HEK293 (cell line): ENCODE measurements around the gene MAP3K13.
A peak's percentile ranks its signal among the peaks of the same experiment; 100 is the strongest.

Experiments
- CTCF ChIA-PET: fragments of 350-600 bp; formaldehyde crosslinking; extraction: SDS; loops from one replicate; lab custom pipeline; 2021; ENCODE audit warnings: antibody characterized with exemption; lab: Yijun Ruan, JAX
- POLR2A ChIA-PET: fragments of 300-600 bp; formaldehyde crosslinking; extraction: SDS; loops from one replicate; lab custom pipeline; 2020; ENCODE audit warnings: antibody characterized with exemption, inconsistent platforms; lab: Yijun Ruan, JAX
- H3K27ac ChIP-seq: fragments of 200-500 bp; sonication (Bioruptor generic); 2 replicates; pipeline ENCODE4 v1.5.1; 2014; ENCODE audit warnings: low read depth, low read length, control low read depth, inconsistent platforms; ENCODE audit errors: extremely low read depth
- H3K36me3 ChIP-seq, 2 experiments: fragments of 200-500 bp in 1 of 2; sonication (Bioruptor generic) in 1 of 2; 1 replicate in 1 of 2; 2 replicates in 1 of 2; pipeline ENCODE4 v1.5.1; 2014 to 2017; ENCODE audit warnings: inconsistent platforms in 2 of 2, low read length in 2 of 2; ENCODE audit not compliant: control insufficient read depth in 2 of 2, insufficient read depth in 1 of 2
- H3K4me1 ChIP-seq: fragments of 200-500 bp; sonication (Bioruptor generic); 2 replicates; pipeline ENCODE4 v1.5.1; 2014; ENCODE audit warnings: mild to moderate bottlenecking, low read length, inconsistent platforms; ENCODE audit not compliant: control insufficient read depth, insufficient read depth
- H3K4me3 ChIP-seq: 2 replicates; pipeline ENCODE4 v1.5.1; 2011; ENCODE audit warnings: low read depth, mild to moderate bottlenecking, control low read depth, low read length, moderate library complexity
- H3K9me3 ChIP-seq: fragments of 200-500 bp; sonication (Bioruptor generic); 2 replicates; pipeline ENCODE4 v1.5.1; 2014; ENCODE audit warnings: low read depth, low read length, inconsistent platforms; ENCODE audit not compliant: control insufficient read depth, insufficient read depth
- GLI2 ChIP-seq: fragments of 450-650 bp; formaldehyde crosslinking; IDR thresholded peaks from 2 replicates; pipeline ENCODE4; 2017; ENCODE audit warnings: missing biosample characterization, missing genetic modification characterization, low read depth, borderline replicate concordance
- PRDM1 ChIP-seq: fragments of 450-650 bp; formaldehyde crosslinking; IDR thresholded peaks from 2 replicates; pipeline ENCODE4; 2016; ENCODE audit warnings: missing biosample characterization, missing genetic modification characterization
- SP7 ChIP-seq: fragments of 450-650 bp; formaldehyde crosslinking; IDR thresholded peaks from 2 replicates; pipeline ENCODE4 v1.5.1; 2016; ENCODE audit warnings: missing biosample characterization, missing genetic modification characterization
- WT1 ChIP-seq: fragments of 450-650 bp; formaldehyde crosslinking; IDR thresholded peaks from 2 replicates; pipeline ENCODE4 v1.5.1; 2016; ENCODE audit warnings: missing biosample characterization, missing genetic modification characterization
- ZBTB8A ChIP-seq: fragments of 450-650 bp; formaldehyde crosslinking; IDR thresholded peaks from 2 replicates; pipeline ENCODE4 v1.5.1; 2016; ENCODE audit warnings: missing biosample characterization, missing genetic modification characterization
- ZFP37 ChIP-seq: fragments of 450-650 bp; formaldehyde crosslinking; IDR thresholded peaks from 2 replicates; pipeline ENCODE4 v1.5.1; 2016; ENCODE audit warnings: missing biosample characterization, missing genetic modification characterization
- ZNF138 ChIP-seq: fragments of 450-650 bp; formaldehyde crosslinking; IDR thresholded peaks from 2 replicates; pipeline ENCODE4 v1.5.1; 2016; ENCODE audit warnings: missing biosample characterization, missing genetic modification characterization, borderline replicate concordance
- ZNF16 ChIP-seq: fragments of 450-650 bp; formaldehyde crosslinking; IDR thresholded peaks from 2 replicates; pipeline ENCODE4 v1.5.1; 2016; ENCODE audit warnings: low read depth, missing biosample characterization, missing genetic modification characterization
- ZNF221 ChIP-seq: fragments of 450-650 bp; formaldehyde crosslinking; IDR thresholded peaks from 2 replicates; pipeline ENCODE4 v1.5.1; 2017; ENCODE audit warnings: missing biosample characterization, missing genetic modification characterization, borderline replicate concordance
- ZNF274 ChIP-seq, 2 experiments: fragments of 200-500 bp in 1 of 2; fragments of 450-650 bp in 1 of 2; sonication (Bioruptor generic) in 1 of 2; formaldehyde crosslinking in 1 of 2; IDR thresholded peaks; 2 replicates each; pipeline versions ENCODE4 v1.5.1 to v1.6.1; 2014 to 2016; ENCODE audit warnings: borderline replicate concordance in 1 of 2, inconsistent platforms in 1 of 2, low read length in 1 of 2, missing biosample characterization in 1 of 2, missing genetic modification characterization in 1 of 2
- ZNF335 ChIP-seq: fragments of 450-650 bp; formaldehyde crosslinking; conservative IDR thresholded peaks from 2 replicates; pipeline ENCODE4 v1.5.1; 2016; ENCODE audit warnings: missing biosample characterization, missing genetic modification characterization
- ZNF341 ChIP-seq: fragments of 450-650 bp; formaldehyde crosslinking; IDR thresholded peaks from 2 replicates; pipeline ENCODE4; 2016; ENCODE audit warnings: low read depth, missing biosample characterization, missing genetic modification characterization
- ZNF366 ChIP-seq: fragments of 450-650 bp; formaldehyde crosslinking; conservative IDR thresholded peaks from 2 replicates; pipeline ENCODE4 v1.5.1; 2016; ENCODE audit warnings: missing biosample characterization, missing genetic modification characterization
- ZNF404 ChIP-seq: fragments of 450-650 bp; formaldehyde crosslinking; IDR thresholded peaks from 2 replicates; pipeline ENCODE4 v1.5.1; 2017; ENCODE audit warnings: missing biosample characterization, missing genetic modification characterization
- ZNF549 ChIP-seq: fragments of 450-650 bp; IDR thresholded peaks from 2 replicates; pipeline ENCODE4 v1.5.1; 2018; ENCODE audit warnings: missing biosample characterization, missing genetic modification characterization, mild to moderate bottlenecking, inconsistent platforms, moderate library complexity
- ZNF571 ChIP-seq: fragments of 450-650 bp; formaldehyde crosslinking; IDR thresholded peaks from 2 replicates; pipeline ENCODE4 v1.5.0; 2017; ENCODE audit warnings: missing biosample characterization, missing genetic modification characterization
- ZNF600 ChIP-seq: fragments of 450-650 bp; formaldehyde crosslinking; IDR thresholded peaks from 2 replicates; pipeline ENCODE4 v1.5.1; 2016; ENCODE audit warnings: missing biosample characterization, missing genetic modification characterization
- ZNF629 ChIP-seq: fragments of 450-650 bp; formaldehyde crosslinking; IDR thresholded peaks from 2 replicates; pipeline ENCODE4 v1.5.1; 2017; ENCODE audit warnings: missing biosample characterization, missing genetic modification characterization
- ZNF654 ChIP-seq: fragments of 450-650 bp; formaldehyde crosslinking; IDR thresholded peaks from 2 replicates; pipeline ENCODE4 v1.5.1; 2016; ENCODE audit warnings: low read depth, missing biosample characterization, missing genetic modification characterization
- ZNF837 ChIP-seq: fragments of 450-650 bp; formaldehyde crosslinking; IDR thresholded peaks from 2 replicates; pipeline ENCODE4 v1.5.1; 2016; ENCODE audit warnings: missing biosample characterization, missing genetic modification characterization
- ZNF843 ChIP-seq: fragments of 450-650 bp; formaldehyde crosslinking; IDR thresholded peaks from 2 replicates; pipeline ENCODE4 v1.5.1; 2016; ENCODE audit warnings: missing biosample characterization, missing genetic modification characterization
- ZSCAN30 ChIP-seq: fragments of 450-650 bp; IDR thresholded peaks from 2 replicates; pipeline ENCODE4 v1.5.1; 2018; ENCODE audit warnings: missing biosample characterization, mild to moderate bottlenecking, missing genetic modification characterization, moderate library complexity
- TF ChIP-seq, protein P1 (sequence below): fragments of 450-650 bp; formaldehyde crosslinking; IDR thresholded peaks from 2 replicates; pipeline ENCODE4 v1.5.1; 2016; ENCODE audit warnings: missing biosample characterization, missing genetic modification characterization, low read depth
- TF ChIP-seq, protein P2 (sequence below): fragments of 450-650 bp; formaldehyde crosslinking; IDR thresholded peaks from 2 replicates; pipeline ENCODE4 v1.5.1; 2016; ENCODE audit warnings: missing biosample characterization, missing genetic modification characterization
- TF ChIP-seq, protein P3 (sequence below): fragments of 450-650 bp; formaldehyde crosslinking; IDR thresholded peaks from 2 replicates; pipeline ENCODE4 v1.5.1; 2017; ENCODE audit warnings: missing biosample characterization, missing genetic modification characterization

The MAP3K13 gene

DNA sequence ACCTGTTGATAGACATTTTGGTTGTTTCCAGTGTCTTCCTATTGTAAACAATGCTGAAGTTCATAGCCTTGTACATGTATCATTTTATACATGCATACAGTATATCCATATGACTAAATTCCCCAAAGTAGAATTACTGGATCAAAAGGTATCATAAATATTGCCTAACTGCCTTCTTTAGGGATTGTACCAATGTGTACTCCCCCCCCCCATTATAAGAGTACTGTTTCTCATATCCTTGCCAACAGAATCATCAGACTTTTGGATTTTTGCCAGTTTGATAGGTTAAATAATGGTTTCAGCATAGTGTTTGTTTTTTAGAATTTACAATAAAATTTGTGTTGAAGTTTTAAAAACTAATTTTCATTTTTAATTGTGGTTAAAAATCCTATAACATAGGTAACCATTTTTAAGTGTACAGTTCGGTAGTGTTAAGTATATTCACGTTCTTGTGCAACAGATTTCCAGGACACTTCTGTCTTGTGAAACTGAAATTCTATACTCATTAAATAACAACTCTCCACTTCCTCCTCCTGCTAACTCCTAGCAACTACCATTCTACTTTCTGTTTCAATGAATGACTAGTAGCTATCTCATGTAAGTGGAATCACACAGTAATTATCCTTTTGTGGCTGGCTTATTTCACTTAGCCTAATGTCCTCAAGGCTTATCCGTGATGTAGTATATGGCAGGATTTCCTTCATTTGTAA lies 30.8 kb upstream of the MAP3K13 start (continued):
- TF ChIP-seq, protein P1, sequence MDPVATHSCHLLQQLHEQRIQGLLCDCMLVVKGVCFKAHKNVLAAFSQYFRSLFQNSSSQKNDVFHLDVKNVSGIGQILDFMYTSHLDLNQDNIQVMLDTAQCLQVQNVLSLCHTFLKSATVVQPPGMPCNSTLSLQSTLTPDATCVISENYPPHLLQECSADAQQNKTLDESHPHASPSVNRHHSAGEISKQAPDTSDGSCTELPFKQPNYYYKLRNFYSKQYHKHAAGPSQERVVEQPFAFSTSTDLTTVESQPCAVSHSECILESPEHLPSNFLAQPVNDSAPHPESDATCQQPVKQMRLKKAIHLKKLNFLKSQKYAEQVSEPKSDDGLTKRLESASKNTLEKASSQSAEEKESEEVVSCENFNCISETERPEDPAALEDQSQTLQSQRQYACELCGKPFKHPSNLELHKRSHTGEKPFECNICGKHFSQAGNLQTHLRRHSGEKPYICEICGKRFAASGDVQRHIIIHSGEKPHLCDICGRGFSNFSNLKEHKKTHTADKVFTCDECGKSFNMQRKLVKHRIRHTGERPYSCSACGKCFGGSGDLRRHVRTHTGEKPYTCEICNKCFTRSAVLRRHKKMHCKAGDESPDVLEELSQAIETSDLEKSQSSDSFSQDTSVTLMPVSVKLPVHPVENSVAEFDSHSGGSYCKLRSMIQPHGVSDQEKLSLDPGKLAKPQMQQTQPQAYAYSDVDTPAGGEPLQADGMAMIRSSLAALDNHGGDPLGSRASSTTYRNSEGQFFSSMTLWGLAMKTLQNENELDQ (tag by site-specific recombination) = no peak
- TF ChIP-seq WT1 (peak; percentile 26), ZNF629 (tag by site-specific recombination) (no peak; the same call in 1 of the 2 replicates), ZNF335 (tag by site-specific recombination) (peak; percentile 13; the same call in 1 of the 2 replicates), GLI2 (tag by site-specific recombination) (no peak), ZNF654 (tag by site-specific recombination) (no peak), ZSCAN30 (tag by site-specific recombination) (0 out of 2 replicates have a peak, but pooled peaks have one; percentile 17), ZNF600 (no peak), SP7 (peak; percentile 92), ZNF549 (tag by site-specific recombination) (no peak)

DNA sequence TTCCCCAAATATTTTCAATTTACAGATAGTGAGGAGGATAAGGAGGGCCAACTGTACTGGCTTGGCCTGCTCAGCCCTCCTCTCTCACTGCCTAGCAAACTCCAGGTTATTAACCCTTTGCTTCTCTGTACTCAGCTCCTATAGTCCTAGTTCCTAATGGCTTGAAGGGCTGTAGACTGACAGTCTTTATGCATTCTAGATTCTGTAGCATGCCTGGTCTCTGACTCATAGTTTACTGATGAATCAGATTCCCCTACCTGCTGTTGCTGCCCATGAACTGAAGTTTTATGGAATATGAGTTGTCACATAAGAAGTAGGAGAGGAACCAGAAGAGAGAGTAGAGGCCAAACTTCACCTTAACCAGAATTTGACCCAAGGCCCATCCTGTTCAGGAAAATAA lies 27.1 kb upstream of the MAP3K13 start:
- no peaks in the 10 kb centered on the region for H3K4me1 ChIP-seq

More for the DNA sequence above, 27.1 kb upstream of the MAP3K13 start:
- Histone ChIP-seq H3K27ac (no peak overlapping the region), H3K36me3 (no peaks in the 10 kb centered on the region), H3K4me3 (no peak overlapping the region), H3K9me3 (no peaks in the 10 kb centered on the region)
- ChIA-PET POLR2A (no interaction called here), CTCF (no interaction called here)
- TF ChIP-seq ZNF138 (tag by site-specific recombination) = no peak
- no peak for TF ChIP-seq ZNF404 (tag by site-specific recombination)
- TF ChIP-seq ZNF274 (IDR thresholded peaks at IDR 0.05; ENCODE audit: low read length) = no peak
- TF ChIP-seq ZNF274 (tag by site-specific recombination; IDR thresholded peaks at IDR 0.05; ENCODE audit: borderline replicate concordance) = no peak
- TF ChIP-seq, protein P2, sequence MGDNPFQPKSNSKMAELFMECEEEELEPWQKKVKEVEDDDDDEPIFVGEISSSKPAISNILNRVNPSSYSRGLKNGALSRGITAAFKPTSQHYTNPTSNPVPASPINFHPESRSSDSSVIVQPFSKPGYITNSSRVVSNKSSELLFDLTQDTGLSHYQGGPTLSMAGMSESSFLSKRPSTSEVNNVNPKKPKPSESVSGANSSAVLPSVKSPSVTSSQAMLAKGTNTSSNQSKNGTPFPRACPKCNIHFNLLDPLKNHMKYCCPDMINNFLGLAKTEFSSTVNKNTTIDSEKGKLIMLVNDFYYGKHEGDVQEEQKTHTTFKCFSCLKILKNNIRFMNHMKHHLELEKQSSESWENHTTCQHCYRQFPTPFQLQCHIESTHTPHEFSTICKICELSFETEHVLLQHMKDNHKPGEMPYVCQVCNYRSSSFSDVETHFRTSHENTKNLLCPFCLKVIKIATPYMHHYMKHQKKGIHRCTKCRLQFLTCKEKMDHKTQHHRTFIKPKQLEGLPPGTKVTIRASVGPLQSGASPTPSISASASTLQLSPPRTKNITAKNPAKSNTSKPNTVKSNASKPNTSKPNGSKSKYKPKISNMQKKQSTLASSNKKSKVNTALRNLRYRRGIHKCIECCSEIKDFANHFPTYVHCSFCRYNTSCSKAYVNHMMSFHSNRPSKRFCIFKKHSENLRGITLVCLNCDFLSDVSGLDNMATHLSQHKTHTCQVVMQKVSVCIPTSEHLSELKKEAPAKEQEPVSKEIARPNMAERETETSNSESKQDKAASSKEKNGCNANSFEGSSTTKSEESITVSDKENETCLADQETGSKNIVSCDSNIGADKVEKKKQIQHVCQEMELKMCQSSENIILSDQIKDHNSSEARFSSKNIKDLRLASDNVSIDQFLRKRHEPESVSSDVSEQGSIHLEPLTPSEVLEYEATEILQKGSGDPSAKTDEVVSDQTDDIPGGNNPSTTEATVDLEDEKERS (tag by site-specific recombination) = no peak
- no peak for TF ChIP-seq ZNF571 (tag by site-specific recombination)
- TF ChIP-seq, protein P3, sequence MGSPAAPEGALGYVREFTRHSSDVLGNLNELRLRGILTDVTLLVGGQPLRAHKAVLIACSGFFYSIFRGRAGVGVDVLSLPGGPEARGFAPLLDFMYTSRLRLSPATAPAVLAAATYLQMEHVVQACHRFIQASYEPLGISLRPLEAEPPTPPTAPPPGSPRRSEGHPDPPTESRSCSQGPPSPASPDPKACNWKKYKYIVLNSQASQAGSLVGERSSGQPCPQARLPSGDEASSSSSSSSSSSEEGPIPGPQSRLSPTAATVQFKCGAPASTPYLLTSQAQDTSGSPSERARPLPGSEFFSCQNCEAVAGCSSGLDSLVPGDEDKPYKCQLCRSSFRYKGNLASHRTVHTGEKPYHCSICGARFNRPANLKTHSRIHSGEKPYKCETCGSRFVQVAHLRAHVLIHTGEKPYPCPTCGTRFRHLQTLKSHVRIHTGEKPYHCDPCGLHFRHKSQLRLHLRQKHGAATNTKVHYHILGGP (tag by site-specific recombination) = no peak
- TF ChIP-seq ZNF837 (tag by site-specific recombination) = no peak
- TF ChIP-seq ZNF843 (tag by site-specific recombination) = no peak
- TF ChIP-seq ZNF366 (tag by site-specific recombination) = no peak
- no peak for TF ChIP-seq ZNF221
- TF ChIP-seq ZNF16 (tag by site-specific recombination) = no peak
- TF ChIP-seq ZBTB8A (tag by site-specific recombination) = no peak
- TF ChIP-seq ZNF341 = no peak
- TF ChIP-seq PRDM1 (tag by site-specific recombination) = peak; percentile 51
- peak; percentile 53; the same call in 1 of the 2 replicates for TF ChIP-seq ZFP37 (tag by site-specific recombination)
